RWPE2 (cell line): ENCODE results near the gene PRKD2.

ENCODE experiments used
- ATAC-seq: fragments of 200-7000 bp; cut with Tn5 transposase; 3 replicates; pipeline ENCODE4 v1.9.1; 2021; ENCODE audit warnings: low read depth
- DNase-seq: peaks from one replicate; pipeline ENCODE4 v3.0.0-alpha.2; 2020; ENCODE audit warnings: low spot score
- H3K27ac ChIP-seq: fragments of 450-650 bp; 2 replicates; pipeline ENCODE4 v1.5.1; 2017; ENCODE audit warnings: mild to moderate bottlenecking; ENCODE audit not compliant: poor library complexity, severe bottlenecking
- H3K27me3 ChIP-seq: fragments of 250-450 bp; sonication (Bioruptor Pico); 2 replicates; pipeline ENCODE4 v1.5.1; 2021; ENCODE audit warnings: mild to moderate bottlenecking, moderate library complexity; ENCODE audit not compliant: insufficient read depth, poor library complexity, severe bottlenecking
- H3K36me3 ChIP-seq: fragments of 250-450 bp; sonication (Bioruptor Pico); 2 replicates; pipeline ENCODE4 v1.5.1; 2020; ENCODE audit warnings: low read depth, mild to moderate bottlenecking, moderate library complexity
- H3K4me1 ChIP-seq: fragments of 250-450 bp; sonication (Bioruptor Pico); 2 replicates; pipeline ENCODE4 v1.5.1; 2021; ENCODE audit warnings: mild to moderate bottlenecking, moderate library complexity; ENCODE audit not compliant: insufficient read depth, poor library complexity, severe bottlenecking
- H3K4me3 ChIP-seq: fragments of 250-450 bp; sonication (Bioruptor Pico); 2 replicates; pipeline ENCODE4 v1.5.1; 2021; ENCODE audit warnings: mild to moderate bottlenecking, moderate library complexity; ENCODE audit not compliant: severe bottlenecking
- H3K9me3 ChIP-seq: fragments of 250-450 bp; sonication (Bioruptor Pico); 2 replicates; pipeline ENCODE4 v1.5.1; 2021; ENCODE audit warnings: mild to moderate bottlenecking, moderate library complexity; ENCODE audit not compliant: severe bottlenecking
- CTCF ChIP-seq: fragments of 450-650 bp; IDR thresholded peaks from one replicate; pipeline ENCODE4 v1.5.1; 2017; ENCODE audit warnings: mild to moderate bottlenecking, moderate library complexity; ENCODE audit not compliant: poor library complexity, severe bottlenecking

The PRKD2 gene

GRCh38 chr19:46639358-46640182 is 77.3 kb downstream of the PRKD2 start:
- DNase-seq: peak; percentile 41
- H3K27me3 ChIP-seq: peaks cover 36% of the 10 kb centered on the region

GRCh38 chr19:46637224-46637623 is 79.7 kb downstream of the PRKD2 start:
- Histone ChIP-seq H3K4me1 (peaks cover 4% of the 10 kb centered on the region), H3K27ac (no peak overlapping the region), H3K9me3 (no peaks in the 10 kb centered on the region), H3K36me3 (no peaks in the 10 kb centered on the region), H3K4me3 (no peak overlapping the region), H3K27me3 (peaks cover 39% of the 10 kb centered on the region)
- no peak for TF ChIP-seq CTCF
- DNase-seq (peak; percentile 30), ATAC-seq (no peak)

More at GRCh38 chr19:46639358-46640182, 77.3 kb downstream of the PRKD2 start:
- Histone ChIP-seq H3K27ac (no peak overlapping the region), H3K36me3 (no peaks in the 10 kb centered on the region), H3K4me1 (peaks cover 2% of the 10 kb centered on the region), H3K9me3 (no peaks in the 10 kb centered on the region), H3K4me3 (peak overlapping the region; percentile 39)
- TF ChIP-seq CTCF: no peak
- ATAC-seq: no peak

- Histone ChIP-seq H3K4me1 (peaks cover 4% of the 10 kb centered on the region), H3K9me3 (no peaks in the 10 kb centered on the region), H3K4me3 (no peak within 1 kb of the TSS), H3K27ac (no peak within 1 kb of the TSS), H3K36me3 (no peaks in the 10 kb centered on the region), H3K27me3 (peaks cover 39% of the 10 kb centered on the region)
- DNase-seq (peak; percentile 59), ATAC-seq (no peak)
- TF ChIP-seq CTCF: no peak
Measured at GRCh38 chr19:46635920-46636761, 80.8 kb downstream of the PRKD2 start, which contains the start of gene GNG8. Gene GNG8 (minus strand): TSS chr19:46636202. CDS start chr19:46634682, 1,520 bp downstream.

- H3K4me3 ChIP-seq: peak overlapping the region; percentile 27
- H3K27ac ChIP-seq: no peak overlapping the region
- H3K9me3 ChIP-seq: no peaks in the 10 kb centered on the region
- DNase-seq (peak; percentile 60), ATAC-seq (no peak)
- peaks cover 8% of the 10 kb centered on the region for H3K4me1 ChIP-seq
- TF ChIP-seq CTCF: no peak
- no peaks in the 10 kb centered on the region for H3K36me3 ChIP-seq
- peaks cover 35% of the 10 kb centered on the region for H3K27me3 ChIP-seq
Measured at GRCh38 chr19:46634656-46635218, 82.2 kb downstream of the PRKD2 start.
